A549 treated with CpdA at 1 μM for 4 hours (cell line): ENCODE data around the gene OLIG1. TPM values are rescaled to one million over a fixed set of nuclear protein-coding genes. Genes with fewer than 3 reads are reported as not detected.

Source experiments
- total RNA-seq: library from RNA; stranded (reverse); fragments of 200-300 nt; extraction: Qiagen RNA extraction; gene quantifications from 5 replicates; pipeline ENCODE4 v1.2.3, GENCODE V29; 2022; ENCODE audit warnings: low read depth

The OLIG1 gene, protein sequence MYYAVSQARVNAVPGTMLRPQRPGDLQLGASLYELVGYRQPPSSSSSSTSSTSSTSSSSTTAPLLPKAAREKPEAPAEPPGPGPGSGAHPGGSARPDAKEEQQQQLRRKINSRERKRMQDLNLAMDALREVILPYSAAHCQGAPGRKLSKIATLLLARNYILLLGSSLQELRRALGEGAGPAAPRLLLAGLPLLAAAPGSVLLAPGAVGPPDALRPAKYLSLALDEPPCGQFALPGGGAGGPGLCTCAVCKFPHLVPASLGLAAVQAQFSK
- total RNA-seq = 0.08 TPM in 1 of 5 replicates, not detected in the others

DNA sequence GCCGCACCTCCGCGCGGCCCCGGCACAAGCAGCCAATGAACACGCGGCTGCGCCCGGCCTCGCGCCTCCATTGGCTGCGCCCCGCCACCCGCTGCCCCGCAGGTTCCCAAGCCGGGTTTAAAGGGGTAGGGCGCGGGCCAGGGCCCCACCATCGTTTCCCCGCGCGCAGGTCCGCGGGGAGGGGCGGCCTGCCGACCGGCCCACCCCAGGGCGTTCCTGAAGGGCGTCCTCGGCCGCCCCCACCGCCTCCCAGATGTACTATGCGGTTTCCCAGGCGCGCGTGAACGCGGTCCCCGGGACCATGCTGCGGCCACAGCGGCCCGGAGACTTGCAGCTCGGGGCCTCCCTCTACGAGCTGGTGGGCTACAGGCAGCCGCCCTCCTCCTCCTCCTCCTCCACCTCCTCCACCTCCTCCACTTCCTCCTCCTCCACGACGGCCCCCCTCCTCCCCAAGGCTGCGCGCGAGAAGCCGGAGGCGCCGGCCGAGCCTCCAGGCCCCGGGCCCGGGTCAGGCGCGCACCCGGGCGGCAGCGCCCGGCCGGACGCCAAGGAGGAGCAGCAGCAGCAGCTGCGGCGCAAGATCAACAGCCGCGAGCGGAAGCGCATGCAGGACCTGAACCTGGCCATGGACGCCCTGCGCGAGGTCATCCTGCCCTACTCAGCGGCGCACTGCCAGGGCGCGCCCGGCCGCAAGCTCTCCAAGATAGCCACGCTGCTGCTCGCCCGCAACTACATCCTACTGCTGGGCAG is at the start of gene OLIG1:
OLIG1 (plus strand) TSS at position 148 of the 750 bp plus-strand sequence; CDS start at position 254, 106 bp downstream.

DNA sequence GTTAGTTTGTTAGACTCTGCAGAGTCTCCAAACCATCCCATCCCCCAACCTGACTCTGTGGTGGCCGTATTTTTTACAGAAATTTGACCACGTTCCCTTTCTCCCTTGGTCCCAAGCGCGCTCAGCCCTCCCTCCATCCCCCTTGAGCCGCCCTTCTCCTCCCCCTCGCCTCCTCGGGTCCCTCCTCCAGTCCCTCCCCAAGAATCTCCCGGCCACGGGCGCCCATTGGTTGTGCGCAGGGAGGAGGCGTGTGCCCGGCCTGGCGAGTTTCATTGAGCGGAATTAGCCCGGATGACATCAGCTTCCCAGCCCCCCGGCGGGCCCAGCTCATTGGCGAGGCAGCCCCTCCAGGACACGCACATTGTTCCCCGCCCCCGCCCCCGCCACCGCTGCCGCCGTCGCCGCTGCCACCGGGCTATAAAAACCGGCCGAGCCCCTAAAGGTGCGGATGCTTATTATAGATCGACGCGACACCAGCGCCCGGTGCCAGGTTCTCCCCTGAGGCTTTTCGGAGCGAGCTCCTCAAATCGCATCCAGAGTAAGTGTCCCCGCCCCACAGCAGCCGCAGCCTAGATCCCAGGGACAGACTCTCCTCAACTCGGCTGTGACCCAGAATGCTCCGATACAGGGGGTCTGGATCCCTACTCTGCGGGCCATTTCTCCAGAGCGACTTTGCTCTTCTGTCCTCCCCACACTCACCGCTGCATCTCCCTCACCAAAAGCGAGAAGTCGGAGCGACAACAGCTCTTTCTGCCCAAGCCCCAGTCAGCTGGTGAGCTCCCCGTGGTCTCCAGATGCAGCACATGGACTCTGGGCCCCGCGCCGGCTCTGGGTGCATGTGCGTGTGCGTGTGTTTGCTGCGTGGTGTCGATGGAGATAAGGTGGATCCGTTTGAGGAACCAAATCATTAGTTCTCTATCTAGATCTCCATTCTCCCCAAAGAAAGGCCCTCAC is 44.2 kb upstream of the OLIG1 start, which contains the start of gene OLIG2:
OLIG2 (plus strand) TSS at position 447 of the 954 bp plus-strand sequence. CDS start 928 bp downstream, outside the sequence.

Other genes with a start within 250 kb of the OLIG1 start
- gene OLIG2, start 44.2 kb upstream of the OLIG1 start, total RNA-seq = not detected in 5 replicates
- gene IFNAR2, start 159.8 kb downstream of the OLIG1 start, total RNA-seq = 13.9 to 19.8 TPM (median 16.9 TPM) in 5 replicates
- gene IL10RB, start 196.2 kb downstream of the OLIG1 start, total RNA-seq = 15.9 to 21.8 TPM (median 19.6 TPM) in 5 replicates